ENCODE measurements around the gene MRPS15. TPM values are rescaled to one million over a fixed set of nuclear protein-coding genes. Genes with fewer than 3 reads are reported as not detected.

Gene MRPS15
- total RNA-seq, result 61.2 and 63.3 TPM in 2 replicates

GRCh38 chr1:36463803-36464604 is at the start of gene MRPS15:
Gene MRPS15 (minus strand): TSS chr1:36464384. CDS start chr1:36464275, 109 bp downstream.

GRCh38 chr1:36482724-36483388 is 18.7 kb upstream of the MRPS15 start, which contains the start of gene CSF3R:
Gene CSF3R (minus strand): TSS chr1:36482913. CDS start chr1:36479496, 3,417 bp downstream.

GRCh38 chr1:36450270-36450918 is 13.8 kb downstream of the MRPS15 start, which contains the start of gene OSCP1:
Gene OSCP1 (minus strand): TSS chr1:36450451. CDS start chr1:36450369, 82 bp downstream.

Other genes with a start within 250 kb of the MRPS15 start
- 58.3 and 69.5 TPM in 2 replicates for gene THRAP3, start 239.9 kb downstream of the MRPS15 start, total RNA-seq
- 3.6 and 4.7 TPM in 2 replicates for gene SH3D21, start 158.0 kb downstream of the MRPS15 start, total RNA-seq
- gene EVA1B, start 140.7 kb downstream of the MRPS15 start, total RNA-seq, result 209 and 221 TPM in 2 replicates
- gene STK40, start 78.5 kb downstream of the MRPS15 start, total RNA-seq, result 14.3 and 41.7 TPM in 2 replicates
- gene LSM10, start 66.5 kb downstream of the MRPS15 start, total RNA-seq, result 24.7 and 47.8 TPM in 2 replicates
- gene OSCP1, start 13.9 kb downstream of the MRPS15 start, total RNA-seq, result 3.2 and 8.3 TPM in 2 replicates
- under 0.01 TPM in 1 of 2 replicates, not detected in the other for gene CSF3R, start 18.5 kb upstream of the MRPS15 start, total RNA-seq